Tibial nerve (tissue), 4 donors: ENCODE results near the gene PRLHR.

ENCODE experiments used
- CTCF ChIP-seq, 5 experiments: fragments of 200-600 bp in 3 of 5; fragments of 450-650 bp in 2 of 5; sonication (generic) in 3 of 5; IDR thresholded peaks; one replicate each; pipeline ENCODE4 v1.5.1; 2016 to 2019; ENCODE audit warnings: antibody characterized with exemption in 5 of 5, mild to moderate bottlenecking in 3 of 5, moderate library complexity in 2 of 5
- EP300 ChIP-seq, 2 donors: sonication (generic); formaldehyde crosslinking; IDR thresholded peaks; one replicate each; pipeline ENCODE4 v1.6.1; 2017; ENCODE audit warnings: antibody characterized with exemption in 2 of 2, mild to moderate bottlenecking in 1 of 2
- POLR2A ChIP-seq, 2 donors: fragments of 450-650 bp; IDR thresholded peaks; one replicate each; pipeline ENCODE4 v1.6.1; 2017; ENCODE audit warnings: antibody characterized with exemption in 2 of 2, mild to moderate bottlenecking in 2 of 2, moderate library complexity in 2 of 2

- TF ChIP-seq CTCF (IDR thresholded peaks at IDR 0.05) (no peak), POLR2A (IDR thresholded peaks at IDR 0.05) (no peak), EP300 (IDR thresholded peaks at IDR 0.05) (no peak)
Observed at GRCh38 chr10:118610577-118610976, 15.1 kb upstream of the PRLHR start.
